WERI-Rb-1 (cell line): Measurements from ENCODE around the gene NDUFS7.
A peak's percentile ranks its signal among the peaks of the same experiment; 100 is the strongest.

Experiments used
- DNase-seq: peaks from one replicate; pipeline ENCODE4 v3.0.0-alpha.2; 2020
- H3K27ac ChIP-seq: fragments of 250-450 bp; sonication (Bioruptor Pico); 2 replicates; pipeline ENCODE4 v1.5.1; 2020; ENCODE audit warnings: mild to moderate bottlenecking, moderate library complexity
- H3K27me3 ChIP-seq: fragments of 250-450 bp; sonication (Bioruptor Pico); 2 replicates; pipeline ENCODE4 v1.5.1; 2021; ENCODE audit warnings: mild to moderate bottlenecking, low read depth, moderate library complexity; ENCODE audit not compliant: insufficient read depth, severe bottlenecking
- H3K36me3 ChIP-seq: fragments of 250-450 bp; sonication (Bioruptor Pico); 2 replicates; pipeline ENCODE4 v1.5.1; 2020; ENCODE audit warnings: mild to moderate bottlenecking, moderate library complexity
- H3K4me3 ChIP-seq: 2 replicates; pipeline ENCODE4 v1.5.1; 2011; ENCODE audit warnings: low read depth, mild to moderate bottlenecking, control low read depth, low read length
- H3K9me3 ChIP-seq: fragments of 250-450 bp; sonication (Bioruptor Pico); 2 replicates; pipeline ENCODE4 v1.5.1; 2021; ENCODE audit warnings: mild to moderate bottlenecking, moderate library complexity; ENCODE audit not compliant: severe bottlenecking
- CTCF ChIP-seq: IDR thresholded peaks from 2 replicates; pipeline ENCODE4 v1.5.1; 2011; ENCODE audit warnings: low read depth, mild to moderate bottlenecking, control low read depth, inconsistent platforms, low read length

Gene NDUFS7

DNA sequence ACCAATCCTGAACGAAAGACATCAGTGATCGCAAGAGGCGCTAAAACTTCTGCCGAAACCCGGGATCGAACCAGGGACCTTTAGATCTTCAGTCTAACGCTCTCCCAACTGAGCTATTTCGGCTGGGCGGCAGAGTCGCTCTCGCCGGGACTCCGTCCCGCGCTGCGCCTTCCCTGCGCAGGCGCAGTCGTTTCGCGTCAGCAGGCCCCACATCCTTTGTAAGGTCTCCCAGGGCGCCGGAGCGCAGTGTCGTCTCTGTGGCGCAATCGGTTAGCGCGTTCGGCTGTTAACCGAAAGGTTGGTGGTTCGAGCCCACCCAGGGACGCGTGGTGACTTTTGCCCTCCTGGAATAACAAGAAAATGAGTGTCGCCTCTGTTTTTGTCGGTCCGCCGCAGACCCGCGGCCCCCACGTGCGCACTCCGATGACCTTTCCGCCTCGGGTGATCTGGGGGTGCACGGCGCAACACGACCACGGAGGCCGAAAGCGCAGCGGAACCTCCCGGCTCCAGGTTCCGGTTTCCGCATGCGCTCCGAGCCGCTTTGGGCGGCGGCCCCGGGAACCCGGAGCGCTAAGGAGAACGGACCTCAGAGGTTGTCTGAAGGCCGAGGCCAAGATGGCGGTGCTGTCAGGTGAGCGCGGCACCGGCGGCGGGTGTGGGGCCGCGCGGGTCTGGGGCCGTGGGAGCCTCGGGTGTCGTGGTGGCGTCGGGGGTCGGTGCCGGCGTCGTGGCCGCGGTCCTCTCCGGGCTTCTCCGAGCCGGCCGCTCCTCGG lies at the start of gene NDUFS7:
TSS of gene NDUFS7 (plus strand) at position 596 of the 773 bp plus-strand sequence. CDS start at position 616, 20 bp downstream.
- H3K9me3 ChIP-seq = no peaks in the 10 kb centered on the region
- H3K4me3 ChIP-seq = peak within 1 kb of the TSS; percentile 90
- H3K27ac ChIP-seq = peak within 1 kb of the TSS; percentile 90
- H3K27me3 ChIP-seq = no peaks in the 10 kb centered on the region
- peak; percentile 87 for DNase-seq
- peak; percentile 40 for TF ChIP-seq CTCF
- H3K36me3 ChIP-seq = peaks cover 11% of the 10 kb centered on the region

DNA sequence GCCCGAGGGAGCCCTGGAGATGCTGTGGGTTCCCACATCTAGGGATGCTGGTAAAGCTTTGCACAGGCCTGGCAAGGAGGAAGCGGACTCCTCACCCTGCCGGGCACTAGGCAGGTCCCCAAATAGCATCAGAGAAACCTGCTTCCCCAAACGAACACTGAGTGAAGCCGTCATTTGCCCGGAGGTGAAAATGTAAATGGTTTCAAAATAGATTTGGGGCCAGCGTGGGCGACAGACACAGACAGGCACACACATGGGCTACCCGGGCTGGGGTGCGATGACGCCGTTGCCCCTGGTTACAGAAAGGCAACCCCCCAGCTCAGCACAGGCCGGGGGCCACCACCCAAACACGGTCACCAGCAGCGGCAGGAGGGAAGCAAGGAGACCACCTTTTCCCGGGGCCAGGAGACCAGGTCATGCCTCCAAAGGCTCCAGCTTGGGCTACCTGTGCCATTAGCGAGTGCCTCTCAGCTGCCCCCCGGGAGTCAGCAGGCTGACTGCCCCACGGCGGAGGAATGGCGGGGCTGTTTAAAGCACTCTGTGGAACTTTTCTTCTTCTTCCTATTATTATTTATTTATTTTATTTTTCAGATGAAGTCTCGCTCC lies 47.5 kb upstream of the NDUFS7 start:
- H3K36me3 ChIP-seq = no peaks in the 10 kb centered on the region
- no peaks in the 10 kb centered on the region for H3K27me3 ChIP-seq
- no peak for TF ChIP-seq CTCF
- no peak overlapping the region for H3K4me3 ChIP-seq
- H3K9me3 ChIP-seq = no peaks in the 10 kb centered on the region
- no peak for DNase-seq
- H3K27ac ChIP-seq = no peak overlapping the region

DNA sequence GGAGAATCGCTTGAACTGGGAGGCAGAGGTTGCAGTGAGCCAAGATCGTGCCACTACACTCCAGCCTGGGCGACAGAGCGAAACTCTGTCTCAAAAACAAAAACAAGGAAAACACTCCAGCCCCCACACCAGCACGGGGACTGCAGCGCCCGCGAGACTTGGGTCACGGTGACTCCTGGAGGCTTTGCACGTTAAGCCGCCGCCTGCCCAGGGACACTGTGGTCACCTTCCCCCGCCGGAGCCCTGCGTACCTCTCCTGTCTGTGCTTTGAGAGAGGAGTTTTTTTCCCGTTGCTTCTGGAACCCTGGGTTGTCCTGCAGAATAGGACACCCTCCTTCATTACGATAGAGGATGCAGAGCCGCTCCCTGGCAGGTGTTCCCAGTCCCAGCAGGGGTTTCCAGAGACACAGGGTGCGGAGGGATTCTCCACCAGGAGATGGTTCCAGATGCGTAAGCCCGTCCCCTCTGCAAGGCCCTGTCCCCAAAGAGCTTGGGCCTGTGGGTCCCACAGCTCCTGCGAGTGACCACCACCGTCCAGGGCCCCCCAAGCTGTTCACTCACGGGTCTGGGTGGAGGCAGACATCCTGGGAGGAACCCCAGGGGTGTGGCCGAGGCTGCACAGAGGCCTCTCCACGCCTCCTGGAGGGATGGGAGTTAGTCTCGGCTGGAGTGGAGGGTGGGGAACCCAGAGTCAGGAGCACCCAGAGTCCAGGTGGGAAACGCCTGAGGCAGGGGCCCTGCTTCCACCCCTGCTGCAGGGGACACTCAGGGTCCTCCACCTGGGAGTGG lies 42.8 kb upstream of the NDUFS7 start:
- DNase-seq = peak; percentile 65
- no peak for TF ChIP-seq CTCF

GRCh38 chr19:1343041-1343440 lies 40.7 kb upstream of the NDUFS7 start:
- no peaks in the 10 kb centered on the region for H3K36me3 ChIP-seq
- DNase-seq = no peak
- H3K4me3 ChIP-seq = no peak overlapping the region
- H3K27me3 ChIP-seq = no peaks in the 10 kb centered on the region
- no peak overlapping the region for H3K27ac ChIP-seq
- TF ChIP-seq CTCF = no peak
- H3K9me3 ChIP-seq = no peaks in the 10 kb centered on the region

More for the DNA sequence above, 42.8 kb upstream of the NDUFS7 start:
- Histone ChIP-seq H3K27me3 (no peaks in the 10 kb centered on the region), H3K27ac (peak overlapping the region; percentile 38), H3K9me3 (no peaks in the 10 kb centered on the region), H3K36me3 (no peaks in the 10 kb centered on the region), H3K4me3 (no peak overlapping the region)

- H3K36me3 ChIP-seq = no peaks in the 10 kb centered on the region
- no peak for TF ChIP-seq CTCF
- no peak overlapping the region for H3K27ac ChIP-seq
- no peak overlapping the region for H3K4me3 ChIP-seq
- no peak for DNase-seq
- no peaks in the 10 kb centered on the region for H3K27me3 ChIP-seq
- no peaks in the 10 kb centered on the region for H3K9me3 ChIP-seq
Observed at GRCh38 chr19:1349211-1349610, 34.5 kb upstream of the NDUFS7 start.
